ENCODE data around the gene RASD1.

RASD1 gene

GRCh38 chr17:17493986-17494466, 2.2 kb downstream of the RASD1 start:
- no peaks in the 10 kb centered on the region for H3K36me3 ChIP-seq (replicated peaks)
- H3K27ac ChIP-seq, result no peak overlapping the region
- H3K4me3 ChIP-seq (ENCODE audit: low read depth, low read length), result no peak overlapping the region
- no peak for TF ChIP-seq CTCF (IDR thresholded peaks at IDR 0.05; ENCODE audit: low read depth, low read length, missing control alignments)
- in situ Hi-C loops (cut with HindIII; ENCODE audit: low pct_ligation_motif_present, low sequenced_read_pairs), result no loop called here
- no peak for DNase-seq
- no peaks in the 10 kb centered on the region for H3K27me3 ChIP-seq (replicated peaks)

- no peak overlapping the region for H3K4me3 ChIP-seq (ENCODE audit: low read depth, low read length)
These were observed 2.8 kb downstream of the RASD1 start for GRCh38 chr17:17493249-17493985.

GRCh38 chr17:17492571-17492970, 3.6 kb downstream of the RASD1 start:
- in situ Hi-C loops (cut with HindIII; ENCODE audit: low pct_ligation_motif_present, low sequenced_read_pairs), result no loop called here
- H3K27ac ChIP-seq, result no peak overlapping the region
- H3K4me3 ChIP-seq (ENCODE audit: low read depth, low read length), result no peak overlapping the region
- no peaks in the 10 kb centered on the region for H3K27me3 ChIP-seq (replicated peaks)
- no peak for DNase-seq
- peaks cover under 1% of the 10 kb centered on the region for H3K36me3 ChIP-seq (replicated peaks)
- TF ChIP-seq CTCF (IDR thresholded peaks at IDR 0.05; ENCODE audit: low read depth, low read length, missing control alignments), result no peak

More at GRCh38 chr17:17493249-17493985, 2.8 kb downstream of the RASD1 start:
- Histone ChIP-seq H3K27ac (no peak overlapping the region), H3K27me3 (replicated peaks) (no peaks in the 10 kb centered on the region), H3K36me3 (replicated peaks) (no peaks in the 10 kb centered on the region)
- DNase-seq, result no peak
- no peak for TF ChIP-seq CTCF (IDR thresholded peaks at IDR 0.05; ENCODE audit: low read depth, low read length, missing control alignments)
- in situ Hi-C loops (cut with HindIII; ENCODE audit: low pct_ligation_motif_present, low sequenced_read_pairs), result no loop called here

GRCh38 chr17:17492085-17492484, 4.1 kb downstream of the RASD1 start:
- Histone ChIP-seq H3K4me3 (ENCODE audit: low read depth, low read length) (no peak overlapping the region), H3K27me3 (replicated peaks) (no peaks in the 10 kb centered on the region), H3K36me3 (replicated peaks) (peaks cover 2% of the 10 kb centered on the region), H3K27ac (no peak overlapping the region)
- DNase-seq, result no peak
- no peak for TF ChIP-seq CTCF (IDR thresholded peaks at IDR 0.05; ENCODE audit: low read depth, low read length, missing control alignments)
- in situ Hi-C loops (cut with HindIII; ENCODE audit: low pct_ligation_motif_present, low sequenced_read_pairs), result no loop called here

- H3K27ac ChIP-seq, result no peak overlapping the region
- H3K4me3 ChIP-seq (ENCODE audit: low read depth, low read length), result no peak overlapping the region
- H3K36me3 ChIP-seq (replicated peaks), result peaks cover 2% of the 10 kb centered on the region
- no peaks in the 10 kb centered on the region for H3K27me3 ChIP-seq (replicated peaks)
- TF ChIP-seq CTCF (IDR thresholded peaks at IDR 0.05; ENCODE audit: low read depth, low read length, missing control alignments), result no peak
- DNase-seq, result no peak
- in situ Hi-C loops (cut with HindIII; ENCODE audit: low pct_ligation_motif_present, low sequenced_read_pairs), result no loop called here
These were observed 4.6 kb downstream of the RASD1 start for GRCh38 chr17:17491546-17491988.

All from brain microvascular endothelial cell (primary cell).